Endothelial cell of umbilical vein (primary cell): Measurements from ENCODE around the gene SPACA7.

Experiments
- EZH2 ChIP-seq: IDR thresholded peaks from 2 replicates; pipeline ENCODE4 v1.6.1; 2012; ENCODE audit warnings: borderline replicate concordance, low read depth, mild to moderate bottlenecking, moderate library complexity, low read length, inconsistent platforms; ENCODE audit not compliant: severe bottlenecking
- TF ChIP-seq, protein P1 (sequence below), 2 donors: IDR thresholded peaks; 1 replicate in 1 of 2; 2 replicates in 1 of 2; pipeline ENCODE4 v1.5.1; 2011; ENCODE audit warnings: low read length in 2 of 2, mild to moderate bottlenecking in 2 of 2, moderate library complexity in 2 of 2, control low read depth in 1 of 2, inconsistent platforms in 1 of 2, low read depth in 1 of 2; ENCODE audit not compliant: insufficient read depth in 1 of 2; ENCODE audit errors: extremely low read depth in 1 of 2

GRCh38 chr13:112465251-112466131 is 89.3 kb downstream of the SPACA7 start:
- no peak for TF ChIP-seq EZH2
- TF ChIP-seq, protein P1, sequence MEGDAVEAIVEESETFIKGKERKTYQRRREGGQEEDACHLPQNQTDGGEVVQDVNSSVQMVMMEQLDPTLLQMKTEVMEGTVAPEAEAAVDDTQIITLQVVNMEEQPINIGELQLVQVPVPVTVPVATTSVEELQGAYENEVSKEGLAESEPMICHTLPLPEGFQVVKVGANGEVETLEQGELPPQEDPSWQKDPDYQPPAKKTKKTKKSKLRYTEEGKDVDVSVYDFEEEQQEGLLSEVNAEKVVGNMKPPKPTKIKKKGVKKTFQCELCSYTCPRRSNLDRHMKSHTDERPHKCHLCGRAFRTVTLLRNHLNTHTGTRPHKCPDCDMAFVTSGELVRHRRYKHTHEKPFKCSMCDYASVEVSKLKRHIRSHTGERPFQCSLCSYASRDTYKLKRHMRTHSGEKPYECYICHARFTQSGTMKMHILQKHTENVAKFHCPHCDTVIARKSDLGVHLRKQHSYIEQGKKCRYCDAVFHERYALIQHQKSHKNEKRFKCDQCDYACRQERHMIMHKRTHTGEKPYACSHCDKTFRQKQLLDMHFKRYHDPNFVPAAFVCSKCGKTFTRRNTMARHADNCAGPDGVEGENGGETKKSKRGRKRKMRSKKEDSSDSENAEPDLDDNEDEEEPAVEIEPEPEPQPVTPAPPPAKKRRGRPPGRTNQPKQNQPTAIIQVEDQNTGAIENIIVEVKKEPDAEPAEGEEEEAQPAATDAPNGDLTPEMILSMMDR (IDR thresholded peaks at IDR 0.05; ENCODE audit: extremely low read depth in 1 of 2, insufficient read depth in 1 of 2, low read depth in 1 of 2, low read length in 2 of 2): no peak
